HG03280 (cell line): Measurements from ENCODE around the gene TMSB10.
"Not testable (repeated sequence)": the region's sequence is repeated elsewhere in the genome, so short reads cannot be mapped to it uniquely, and the experiment has no call there.

ENCODE experiments used
- ATAC-seq: cut with Tn5 transposase; IDR thresholded peaks from one replicate; pipeline ENCODE4 v1.9.1; 2021; ENCODE audit warnings: mild to moderate bottlenecking, moderate library complexity; ENCODE audit not compliant: unreplicated experiment

Gene TMSB10

DNA sequence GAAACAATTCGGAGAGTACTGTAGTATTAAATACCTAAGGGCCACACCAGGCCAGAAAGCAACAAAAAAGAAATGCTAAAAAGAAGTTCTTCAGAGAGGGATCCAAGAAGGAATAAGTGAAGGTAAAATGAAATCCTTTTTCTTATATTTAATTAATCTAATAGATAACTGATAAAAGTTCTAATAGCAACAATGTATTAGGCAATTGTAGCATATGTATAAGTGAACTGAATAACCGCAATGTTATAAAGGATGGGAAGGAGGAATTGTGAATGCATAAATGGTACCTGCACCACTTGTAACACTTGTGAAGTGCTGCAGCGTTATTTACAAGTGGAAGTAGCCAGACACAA is 21.8 kb downstream of the TMSB10 start:
- no peak for ATAC-seq

DNA sequence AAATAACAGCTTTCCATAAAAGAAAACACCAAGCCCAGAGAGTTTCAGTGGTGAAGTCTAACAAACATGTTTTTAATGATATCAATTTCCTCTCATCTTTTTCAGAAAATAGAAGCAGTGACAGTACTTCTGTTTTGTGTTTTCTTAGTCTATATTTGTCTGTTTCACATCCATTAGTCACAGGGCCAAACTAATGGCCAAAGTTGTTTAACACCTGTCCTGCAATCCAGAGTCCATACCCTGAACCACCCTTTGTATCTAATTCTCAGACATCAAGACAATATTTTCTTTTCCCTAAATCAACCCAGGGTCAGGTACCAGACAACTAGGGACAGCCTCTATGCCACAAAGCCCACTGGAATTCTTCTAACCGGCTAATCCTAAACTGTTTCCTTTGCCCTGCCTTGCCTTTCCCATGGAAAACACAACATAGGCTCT is 25.9 kb downstream of the TMSB10 start:
- ATAC-seq = peak; percentile 56

DNA sequence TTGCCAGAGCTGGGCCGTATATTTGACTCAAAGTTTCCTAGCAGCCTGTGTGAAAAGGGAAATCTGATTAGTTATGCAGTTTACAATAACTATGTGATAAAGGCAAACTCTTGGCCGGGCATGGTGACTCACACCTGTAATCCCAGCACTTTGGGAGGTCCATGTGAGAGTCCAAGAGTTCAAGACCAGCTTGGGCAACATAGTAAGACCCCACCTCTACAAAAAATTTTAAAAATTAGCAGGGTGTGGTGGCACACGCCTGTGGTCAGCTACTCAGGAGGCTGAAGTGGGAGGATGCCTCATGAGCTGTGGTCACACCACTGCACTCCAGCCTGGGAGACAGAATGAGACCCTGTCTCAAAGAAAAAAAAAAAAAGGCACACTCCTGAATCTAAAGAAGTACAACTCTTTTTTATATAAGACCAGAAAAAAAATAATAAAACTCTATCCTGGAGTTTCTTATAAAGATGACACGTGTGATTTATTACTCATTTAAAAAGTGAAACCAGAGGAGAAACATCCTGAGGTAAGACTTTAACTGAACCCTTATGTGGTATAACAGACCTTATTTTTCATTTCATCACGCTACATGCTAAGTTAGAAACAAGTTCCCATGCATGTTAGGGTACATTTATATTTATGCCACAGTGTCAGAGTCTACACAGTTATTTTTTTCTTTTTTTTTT is 32.9 kb downstream of the TMSB10 start:
- ATAC-seq = peak; percentile 19

DNA sequence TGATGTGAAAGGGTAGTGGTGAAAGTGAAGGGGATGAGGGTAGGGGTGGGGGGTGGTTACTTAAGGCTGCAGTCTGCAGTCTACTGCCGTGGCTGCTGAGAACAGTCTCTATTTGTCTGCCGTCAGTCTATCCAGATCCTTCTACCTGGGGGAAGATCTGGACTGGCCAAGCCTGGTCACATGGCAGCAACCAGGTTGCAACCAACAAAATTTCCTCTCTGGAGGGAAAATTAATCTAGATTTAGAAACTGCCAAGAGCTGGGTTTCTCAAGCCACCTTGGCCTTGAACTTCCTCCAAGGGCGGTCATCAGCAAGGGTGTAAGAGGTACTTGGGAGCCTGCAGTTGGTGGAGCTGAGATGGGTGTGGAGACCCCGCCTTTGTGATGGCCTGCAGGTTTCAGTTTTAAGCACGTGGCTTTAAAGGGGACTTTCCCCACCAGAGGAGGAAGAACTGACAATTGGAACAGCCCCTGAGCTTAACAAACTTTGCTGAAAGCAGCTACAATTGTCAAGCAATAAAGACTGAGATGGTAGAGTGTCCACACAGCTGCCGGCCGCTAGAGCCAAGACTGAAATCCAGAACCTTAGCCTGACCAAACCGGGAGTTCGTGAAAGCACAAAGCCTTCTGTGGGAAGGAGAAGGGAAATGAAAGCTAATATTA is 34.1 kb downstream of the TMSB10 start:
- peak; percentile 83 for ATAC-seq

DNA sequence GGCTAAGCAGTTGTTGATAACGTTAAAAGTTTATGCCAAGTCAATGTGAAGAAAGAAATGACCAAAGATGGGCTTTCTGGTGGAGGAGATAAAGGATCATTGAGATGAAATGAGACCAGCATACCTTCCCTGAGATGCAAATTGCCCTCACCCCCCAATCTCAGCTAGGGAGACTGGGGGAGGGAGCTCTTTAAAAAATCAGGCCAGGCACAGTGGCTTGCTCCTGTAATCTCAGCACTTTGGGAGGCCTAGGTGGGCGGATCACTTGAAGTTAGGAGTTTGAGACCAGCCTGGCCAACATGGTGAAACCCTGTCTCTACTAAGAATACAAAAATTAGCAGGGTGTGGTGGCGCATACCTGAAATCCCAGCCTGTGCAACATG is 34.6 kb downstream of the TMSB10 start:
- ATAC-seq = no peak

DNA sequence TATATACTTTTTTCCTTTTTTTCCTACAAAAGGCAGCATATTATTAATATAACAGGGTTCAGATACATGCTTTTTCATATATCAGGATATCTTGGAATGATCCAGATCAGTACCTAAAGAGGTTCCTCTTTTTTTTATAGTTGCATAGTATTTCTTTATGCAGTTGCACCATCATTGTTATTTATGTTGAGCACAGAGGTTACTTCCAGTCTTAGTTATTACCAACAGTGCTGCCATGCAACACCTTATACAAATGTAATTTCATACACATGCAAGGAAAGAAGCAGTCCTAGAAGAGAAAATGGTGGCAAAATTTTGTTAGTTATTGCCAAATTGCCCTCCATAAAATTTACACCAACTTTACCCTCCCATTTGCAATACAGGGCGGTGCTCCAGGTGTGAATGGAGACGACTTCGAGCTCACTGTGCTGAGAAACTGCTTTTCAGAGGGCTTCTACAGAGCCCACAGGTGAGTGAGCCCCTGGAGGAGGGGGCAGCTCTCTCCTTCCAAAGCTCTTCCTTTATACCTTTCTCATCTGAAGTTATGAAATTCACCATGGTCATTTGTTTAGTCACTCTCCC is 35.5 kb downstream of the TMSB10 start:
- ATAC-seq = no peak

DNA sequence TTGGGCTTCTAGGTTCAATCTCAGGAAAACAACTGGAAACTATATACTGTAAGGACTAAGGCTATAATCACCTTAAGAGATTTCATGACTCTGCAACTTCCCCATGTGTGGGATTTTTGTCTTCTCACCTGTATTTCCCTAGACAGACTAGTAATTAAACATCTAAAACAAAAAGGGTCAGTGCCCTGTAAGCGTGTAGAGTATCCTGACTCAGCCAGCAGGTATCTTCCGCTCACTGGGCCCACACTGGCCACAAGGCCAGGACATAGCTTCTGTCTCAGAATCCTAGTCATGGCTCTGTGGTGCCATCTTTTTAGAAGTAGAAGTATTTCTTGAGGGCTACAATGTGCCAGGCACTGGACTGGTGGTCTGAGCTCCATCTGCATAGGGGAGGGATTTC is 36.7 kb downstream of the TMSB10 start:
- no peak for ATAC-seq

DNA sequence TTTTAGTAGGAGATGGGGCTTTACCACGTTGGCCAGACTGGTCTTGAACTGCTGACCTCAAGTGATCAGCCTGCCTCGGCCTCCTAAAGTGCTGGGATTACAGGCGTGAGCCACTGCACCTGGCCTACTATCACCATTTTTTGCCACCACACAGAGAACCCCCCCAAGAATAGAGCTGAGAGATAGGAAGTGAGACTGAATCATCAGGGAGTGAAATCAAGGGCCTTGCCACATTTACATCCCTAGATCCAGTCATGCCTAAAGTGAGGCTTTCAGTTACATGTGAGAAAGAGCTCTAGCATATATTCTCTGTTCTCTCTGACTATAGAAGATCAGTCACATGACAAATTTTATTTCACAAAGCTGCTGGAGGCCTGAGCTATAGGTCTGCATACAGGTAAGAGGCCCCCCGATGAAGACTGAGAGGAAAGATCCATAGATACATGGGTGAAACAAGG is 37.5 kb downstream of the TMSB10 start:
- peak; percentile 28 for ATAC-seq

DNA sequence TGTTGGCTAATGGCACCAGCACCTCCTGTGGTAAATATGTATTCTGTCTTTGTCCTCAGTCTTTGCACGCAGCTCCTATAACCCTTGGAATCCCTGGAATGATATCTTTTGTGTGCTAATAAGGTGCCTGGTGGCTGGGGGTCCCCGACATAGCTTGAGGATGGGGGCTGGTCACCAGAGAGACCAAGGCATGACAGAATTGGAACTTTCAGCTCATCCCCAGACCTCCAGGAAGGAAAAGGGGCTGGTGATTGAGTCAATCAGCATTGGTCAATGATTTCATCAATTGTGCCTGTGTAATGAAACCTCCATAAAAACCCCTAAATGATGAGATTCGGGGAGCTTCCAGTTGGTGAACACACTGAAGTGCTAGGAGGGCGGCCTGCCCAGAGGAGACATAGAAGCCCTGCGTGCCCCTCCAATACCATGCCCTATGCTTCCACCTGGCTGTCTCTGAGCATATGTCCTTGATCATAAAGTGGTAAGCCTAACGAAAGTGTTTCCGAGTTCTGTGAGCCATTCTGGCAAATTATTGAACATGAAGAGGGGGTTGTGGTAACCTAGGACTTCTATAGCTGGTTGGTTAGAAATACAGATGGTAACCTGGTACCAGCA is 38.9 kb downstream of the TMSB10 start:
- ATAC-seq = no peak

DNA sequence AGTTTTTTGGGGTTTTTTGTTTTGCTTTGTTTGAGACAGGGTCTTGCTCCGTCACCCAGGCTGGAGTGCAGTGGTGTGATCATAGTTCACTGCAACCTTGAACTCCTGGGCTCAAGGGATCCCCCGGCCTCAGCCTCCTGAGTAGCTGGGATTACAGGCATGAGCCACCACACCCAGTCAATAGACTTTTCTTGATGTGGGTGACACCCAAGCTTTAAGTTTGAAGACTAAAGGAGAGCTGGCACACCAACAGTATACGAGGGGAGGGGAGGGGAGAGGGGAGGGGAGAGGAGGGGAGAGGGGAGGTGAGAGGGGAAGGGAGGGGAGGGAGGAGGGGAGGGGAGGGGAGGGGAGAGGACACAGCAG is 40.4 kb downstream of the TMSB10 start:
- not testable (repeated sequence) for ATAC-seq

DNA sequence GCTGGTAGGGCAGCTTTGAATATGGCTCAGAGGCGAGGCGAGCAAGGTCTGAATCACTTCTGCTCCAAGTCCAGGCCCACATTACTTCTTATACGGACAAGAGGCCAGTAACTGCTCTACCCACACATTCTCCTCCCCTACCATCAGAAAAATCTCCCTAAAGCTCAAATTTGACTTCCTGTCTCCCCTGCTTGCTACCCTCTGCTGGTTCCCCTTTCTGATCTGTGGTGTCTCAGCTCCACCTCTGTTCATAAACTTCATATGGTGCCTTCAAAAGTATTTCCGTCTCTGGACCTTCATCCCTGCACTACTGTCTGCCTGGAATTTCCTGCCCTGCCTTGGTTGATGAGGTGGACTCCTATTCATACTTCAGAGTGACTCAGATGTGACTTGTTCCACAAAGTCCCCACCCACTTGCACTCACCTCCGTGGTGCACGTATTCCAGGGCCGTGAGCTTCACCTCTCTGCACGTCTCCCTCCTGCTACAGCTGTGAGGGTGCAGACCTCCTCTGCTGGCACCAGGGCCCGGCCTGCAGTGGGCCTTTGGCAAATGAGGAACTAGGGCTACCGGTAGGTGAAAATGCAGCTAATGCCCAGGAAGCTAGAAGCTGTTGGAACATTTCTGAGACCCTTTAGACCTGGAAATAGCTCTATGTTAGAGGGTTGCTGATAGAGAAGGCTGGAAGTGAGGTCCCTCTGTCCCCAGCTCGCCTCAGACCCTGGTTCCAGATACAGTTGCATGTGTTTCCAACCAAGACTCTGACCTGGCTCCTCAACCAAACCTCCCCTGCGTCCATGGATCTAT is 41.0 kb downstream of the TMSB10 start:
- ATAC-seq = peak; percentile 70

DNA sequence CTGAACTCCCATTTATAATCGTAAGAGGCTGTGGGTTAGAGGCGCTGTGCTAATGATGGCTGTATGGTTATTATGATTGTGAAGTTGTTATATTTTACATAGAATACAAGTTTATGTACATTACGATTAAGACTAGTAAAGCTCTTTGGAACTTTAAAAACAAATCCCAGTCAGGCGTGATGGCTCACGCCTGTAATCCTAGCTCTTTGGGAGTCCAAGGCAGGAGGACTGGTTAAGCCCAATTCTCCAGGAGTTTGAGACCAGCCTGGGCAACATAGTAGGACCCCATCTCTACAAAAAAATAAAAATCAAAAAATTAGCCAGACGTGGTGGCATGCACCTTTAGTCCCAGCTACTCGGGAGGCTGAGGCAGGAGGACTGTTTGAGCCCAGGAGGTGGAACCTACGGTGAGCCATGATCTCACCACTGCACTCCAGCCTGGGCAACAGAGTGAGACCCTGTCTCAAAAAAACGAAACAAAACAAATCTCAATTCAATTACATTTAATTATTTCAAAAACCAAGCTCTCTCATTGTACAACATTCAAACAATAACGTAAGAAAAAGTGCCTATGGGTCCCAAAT is 41.6 kb downstream of the TMSB10 start:
- ATAC-seq = no peak

DNA sequence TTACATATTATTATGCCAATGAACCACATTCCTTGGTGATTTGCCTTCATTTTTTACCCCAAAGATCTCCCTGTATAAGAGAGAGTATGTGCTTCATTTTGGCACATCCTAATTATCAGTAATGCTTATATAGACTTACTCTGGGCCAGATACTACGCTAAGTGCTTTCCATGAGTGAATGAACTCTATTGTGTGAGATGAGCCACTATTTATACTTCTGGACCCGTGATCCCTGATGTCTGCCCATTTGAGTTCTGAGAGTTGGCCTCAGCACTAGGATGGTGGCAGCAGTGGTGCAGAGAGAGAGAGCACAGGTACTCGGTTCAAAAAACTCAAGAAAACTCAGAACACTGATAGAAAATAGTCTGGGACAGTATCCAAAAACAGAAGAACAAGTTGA is 48.1 kb downstream of the TMSB10 start:
- ATAC-seq = no peak

DNA sequence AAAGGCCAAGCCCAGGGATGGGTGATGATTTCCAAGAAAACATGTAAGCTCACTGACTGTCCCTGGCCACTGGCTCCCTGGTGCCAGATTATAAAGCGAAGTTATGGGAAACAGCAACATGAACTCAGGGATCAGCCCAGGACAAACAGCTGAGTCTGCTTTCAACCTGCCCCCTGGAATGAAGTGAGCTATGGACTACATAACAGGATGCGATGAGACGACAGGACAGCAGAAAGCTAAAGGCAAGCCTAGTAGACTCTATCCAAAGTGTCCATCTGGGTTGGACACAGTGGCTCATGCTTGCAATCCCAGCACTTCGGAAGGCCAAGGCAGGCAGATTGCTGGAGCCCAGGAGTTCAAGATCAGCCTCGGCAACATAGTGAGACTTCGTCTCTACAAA is 48.9 kb downstream of the TMSB10 start:
- ATAC-seq = no peak
